GM12801 (cell line): Measurements from ENCODE around the gene TM2D1.

Source experiments
- TF ChIP-seq, protein P1 (sequence below): IDR thresholded peaks from one replicate; pipeline ENCODE4 v1.5.1; 2011; ENCODE audit warnings: control low read depth; ENCODE audit not compliant: insufficient read length; ENCODE audit errors: extremely low read depth

TM2D1 gene

DNA sequence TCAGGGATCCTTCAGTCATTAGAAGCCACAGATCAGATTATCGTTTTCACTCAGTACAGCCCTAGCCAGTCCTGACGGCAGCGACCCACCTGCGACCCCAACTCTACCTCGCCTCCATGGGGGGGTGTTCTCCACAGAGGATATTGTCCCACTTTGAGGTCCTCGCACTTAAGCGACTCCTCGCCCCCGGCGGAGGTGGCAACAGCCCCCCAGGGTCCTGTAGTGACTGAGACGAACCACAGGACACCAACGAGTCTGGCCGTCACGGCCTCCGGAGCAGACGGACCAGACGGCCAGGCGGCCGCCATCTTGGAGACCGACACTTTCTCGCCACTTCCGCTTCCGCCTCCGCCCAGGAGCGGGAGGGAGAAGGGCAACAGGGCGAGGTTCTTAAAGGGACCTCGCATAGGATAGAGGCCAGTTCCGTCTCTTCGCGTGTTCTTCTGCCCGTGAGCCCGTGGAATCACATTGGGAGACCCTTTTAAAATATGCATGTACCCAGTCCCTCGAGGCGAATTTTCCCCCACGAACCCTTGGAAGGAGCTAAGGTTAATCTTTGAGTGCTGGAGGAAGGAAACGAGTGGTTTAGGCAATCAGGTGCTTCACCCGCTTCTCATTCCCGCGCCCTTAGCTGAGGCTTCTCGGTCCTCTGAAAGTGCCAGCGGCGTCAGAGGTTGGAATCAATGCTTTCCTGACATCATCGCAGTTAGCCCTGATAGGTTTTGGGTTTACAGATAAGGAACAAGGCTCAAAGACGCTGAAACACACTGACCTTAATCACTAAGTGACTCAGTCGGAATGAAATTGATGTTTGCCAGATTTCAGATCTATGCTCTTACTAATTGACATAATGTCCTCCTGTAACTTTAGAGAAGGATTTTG, at the start of gene TM2D1:
Gene TM2D1, minus strand, starts transcription at position 329 of the 882 bp plus-strand sequence. Its CDS starts 21 bp downstream, at position 308.
- TF ChIP-seq, protein P1, sequence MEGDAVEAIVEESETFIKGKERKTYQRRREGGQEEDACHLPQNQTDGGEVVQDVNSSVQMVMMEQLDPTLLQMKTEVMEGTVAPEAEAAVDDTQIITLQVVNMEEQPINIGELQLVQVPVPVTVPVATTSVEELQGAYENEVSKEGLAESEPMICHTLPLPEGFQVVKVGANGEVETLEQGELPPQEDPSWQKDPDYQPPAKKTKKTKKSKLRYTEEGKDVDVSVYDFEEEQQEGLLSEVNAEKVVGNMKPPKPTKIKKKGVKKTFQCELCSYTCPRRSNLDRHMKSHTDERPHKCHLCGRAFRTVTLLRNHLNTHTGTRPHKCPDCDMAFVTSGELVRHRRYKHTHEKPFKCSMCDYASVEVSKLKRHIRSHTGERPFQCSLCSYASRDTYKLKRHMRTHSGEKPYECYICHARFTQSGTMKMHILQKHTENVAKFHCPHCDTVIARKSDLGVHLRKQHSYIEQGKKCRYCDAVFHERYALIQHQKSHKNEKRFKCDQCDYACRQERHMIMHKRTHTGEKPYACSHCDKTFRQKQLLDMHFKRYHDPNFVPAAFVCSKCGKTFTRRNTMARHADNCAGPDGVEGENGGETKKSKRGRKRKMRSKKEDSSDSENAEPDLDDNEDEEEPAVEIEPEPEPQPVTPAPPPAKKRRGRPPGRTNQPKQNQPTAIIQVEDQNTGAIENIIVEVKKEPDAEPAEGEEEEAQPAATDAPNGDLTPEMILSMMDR = no peak

GRCh38 chr1:61770131-61770530, 45.2 kb upstream of the TM2D1 start:
- TF ChIP-seq, protein P1 = no peak

GRCh38 chr1:61757950-61758349, 33.0 kb upstream of the TM2D1 start:
- TF ChIP-seq, protein P1 = no peak

DNA sequence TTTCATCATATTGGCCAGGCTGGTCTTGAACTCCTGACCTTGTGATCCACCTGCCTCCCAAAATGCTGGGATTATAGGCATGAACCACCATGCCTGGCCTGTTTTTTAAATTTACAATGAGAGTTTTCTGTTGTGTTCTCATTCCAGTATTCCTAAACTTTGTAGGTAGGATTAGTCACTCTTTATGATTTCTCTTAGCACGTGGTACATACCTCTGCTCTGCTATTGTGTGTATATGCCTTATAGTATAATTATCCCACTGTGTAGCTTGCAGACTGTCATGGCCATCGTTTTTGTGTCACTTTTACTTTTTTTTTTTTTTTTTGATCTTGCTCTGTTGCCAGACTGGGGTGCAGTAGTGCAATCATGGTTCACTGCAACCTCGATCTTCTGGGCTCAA, 31.8 kb upstream of the TM2D1 start:
- TF ChIP-seq, protein P1 = no peak

- TF ChIP-seq, protein P1 = no peak
These were observed 29.6 kb upstream of the TM2D1 start for GRCh38 chr1:61754545-61754944.

DNA sequence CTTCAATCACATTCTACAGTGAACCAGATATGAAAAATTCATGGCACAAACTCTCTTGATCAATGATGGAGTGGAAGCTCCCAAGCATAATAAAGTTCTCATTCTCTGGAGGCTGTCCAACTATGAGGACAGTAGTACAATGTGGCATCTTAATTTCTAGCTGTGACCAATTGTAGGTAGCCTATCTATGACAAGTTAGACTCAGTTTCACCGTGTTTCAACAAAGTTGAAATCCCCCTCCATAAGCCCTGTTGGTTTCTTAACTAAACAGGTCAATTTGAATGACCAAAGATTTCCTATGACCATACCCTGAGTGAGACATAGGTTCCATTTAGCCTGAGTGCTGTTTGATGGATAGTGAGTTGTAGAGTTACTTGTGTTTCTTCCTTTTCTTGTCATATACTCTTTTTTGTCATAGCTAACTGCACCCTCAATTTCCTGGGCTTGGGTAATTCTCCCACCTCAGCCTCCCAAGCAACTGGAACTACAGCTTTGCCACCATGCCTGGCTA, 29.1 kb upstream of the TM2D1 start:
- TF ChIP-seq, protein P1 = no peak

DNA sequence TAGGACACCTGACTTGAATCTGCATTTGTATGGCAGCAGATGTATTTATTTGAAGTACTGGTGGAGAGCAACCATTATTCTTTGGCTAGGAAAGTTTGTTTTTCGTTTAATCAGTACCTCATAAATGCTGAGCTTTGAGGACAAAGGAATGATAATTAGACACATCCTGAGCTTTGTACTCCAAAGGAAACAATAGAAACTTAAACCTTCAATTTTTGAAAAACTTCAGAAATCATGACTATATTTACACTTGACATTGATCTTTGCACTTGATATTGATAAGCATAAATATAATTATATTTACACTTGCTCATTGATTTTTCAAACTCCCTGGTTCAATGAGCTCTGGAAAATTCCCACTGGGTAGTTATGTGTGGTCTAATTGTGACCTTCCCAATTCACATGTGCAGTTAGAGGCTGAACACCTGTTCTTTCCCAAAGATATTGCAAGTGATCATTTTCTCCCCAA, 28.0 kb upstream of the TM2D1 start:
- TF ChIP-seq, protein P1 = no peak
